ENCODE measurements around the gene TRIM66. TPM values are rescaled to one million over a fixed set of nuclear protein-coding genes. Genes with fewer than 3 reads are reported as not detected.

TRIM66 gene
- total RNA-seq, 1 donor from 2014 or later, result 4.0 TPM

- no peak for DNase-seq (ENCODE audit: low read depth in 2 of 2)
Measured at GRCh38 chr11:8661001-8661795, 21.3 kb downstream of the TRIM66 start.

DNA sequence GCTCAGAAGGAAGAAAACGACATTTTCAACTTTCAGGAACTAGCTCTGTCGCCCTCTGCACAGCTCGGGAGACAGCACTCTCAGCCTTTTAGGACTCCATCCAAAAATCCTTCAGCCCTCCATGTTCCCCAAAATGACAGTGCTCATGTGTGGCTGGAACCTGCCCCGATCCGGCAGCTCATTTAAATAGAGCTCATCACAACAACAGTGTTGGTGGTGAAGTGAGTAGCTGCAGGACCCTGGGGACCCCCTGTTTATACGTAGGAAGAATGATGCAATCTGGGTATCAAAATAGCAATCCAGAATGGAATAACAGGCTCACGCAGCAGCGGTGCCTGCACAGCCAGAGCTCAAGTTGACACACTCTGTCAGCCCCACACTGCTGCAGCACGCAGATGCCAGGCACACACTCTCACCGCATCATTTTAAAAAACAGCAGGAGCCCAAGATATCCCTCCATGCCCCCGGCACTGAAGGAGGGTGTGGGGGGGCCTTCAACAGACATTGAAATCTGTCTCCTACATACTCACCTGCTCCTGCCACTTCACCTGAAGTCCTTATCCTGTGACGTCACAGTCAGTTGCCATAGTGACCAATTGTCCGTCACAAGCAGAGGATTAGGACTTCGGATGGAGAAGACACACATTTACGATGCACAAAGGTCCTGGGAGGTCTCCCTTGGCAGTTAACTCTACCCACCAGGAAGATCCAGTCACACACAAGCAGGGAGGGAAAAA lies 24.0 kb downstream of the TRIM66 start:
- no peak for DNase-seq (ENCODE audit: low read depth in 2 of 2)

DNA sequence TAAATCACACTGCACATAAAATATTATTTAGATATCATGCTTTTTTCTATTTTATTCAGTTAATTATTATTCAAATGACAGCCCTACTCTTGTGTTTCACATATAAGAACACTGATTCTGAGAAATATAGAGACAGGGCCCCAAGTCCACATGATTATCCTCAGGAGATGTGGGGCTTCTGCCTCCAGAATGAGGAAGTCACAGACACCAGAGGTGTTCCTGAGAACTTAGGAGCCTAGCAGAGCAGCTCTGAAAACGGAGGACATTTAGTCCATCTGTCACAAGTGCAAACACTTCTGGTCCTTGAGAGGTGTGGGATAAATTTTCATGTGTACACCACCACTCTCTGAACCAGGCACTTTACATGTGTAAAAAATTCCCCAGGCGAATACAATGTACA lies 26.2 kb downstream of the TRIM66 start:
- no peak for DNase-seq (ENCODE audit: low read depth in 2 of 2)

DNA sequence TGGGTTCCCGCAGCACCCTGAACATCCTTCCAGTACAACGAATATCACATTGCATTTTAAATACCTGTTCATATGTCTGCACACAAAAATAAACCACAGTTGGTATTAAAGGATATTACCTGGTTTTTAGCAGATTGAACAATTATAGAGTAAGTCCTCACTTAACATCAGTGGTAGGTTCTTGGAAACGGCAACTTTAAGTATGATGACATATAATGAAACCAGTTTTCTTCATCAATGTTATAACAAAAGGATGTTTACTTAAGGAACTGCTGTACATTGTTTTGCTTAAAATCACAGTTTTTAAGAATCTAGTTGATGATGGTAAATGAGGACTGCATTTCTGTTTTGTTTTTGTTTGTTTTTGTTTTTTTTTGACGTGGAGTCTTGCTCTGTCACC lies 28.0 kb downstream of the TRIM66 start:
- no peak for DNase-seq (ENCODE audit: low read depth in 2 of 2)

GRCh38 chr11:8652140-8652539 lies 30.3 kb downstream of the TRIM66 start:
- DNase-seq (ENCODE audit: low read depth in 2 of 2), result peak in 1 of 2 donors; percentile 74

- DNase-seq (ENCODE audit: low read depth in 2 of 2), result peak in 1 of 2 donors; percentile 67
Measured at GRCh38 chr11:8650401-8650990, 32.0 kb downstream of the TRIM66 start.

DNA sequence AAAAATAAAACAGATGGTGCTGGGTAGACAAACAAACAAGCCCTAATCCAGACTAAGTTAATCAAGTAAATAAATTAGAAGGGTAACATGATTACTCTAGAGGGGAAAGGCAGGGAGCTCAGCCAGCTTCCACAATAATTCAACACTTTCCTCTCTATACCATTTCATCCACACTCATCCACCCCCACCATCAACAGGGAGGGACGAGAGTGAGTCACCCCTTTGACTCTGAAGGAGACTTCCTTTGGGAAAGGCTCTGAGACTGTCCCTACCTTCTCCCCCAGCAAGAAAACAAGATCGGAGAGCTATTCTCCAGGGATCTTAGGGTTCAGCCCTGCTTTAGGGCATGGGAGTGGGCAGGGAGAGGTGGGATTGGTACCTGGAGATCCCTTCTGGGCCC lies 33.1 kb downstream of the TRIM66 start:
- DNase-seq (ENCODE audit: low read depth in 2 of 2), result peak in 1 of 2 donors; percentile 68

DNA sequence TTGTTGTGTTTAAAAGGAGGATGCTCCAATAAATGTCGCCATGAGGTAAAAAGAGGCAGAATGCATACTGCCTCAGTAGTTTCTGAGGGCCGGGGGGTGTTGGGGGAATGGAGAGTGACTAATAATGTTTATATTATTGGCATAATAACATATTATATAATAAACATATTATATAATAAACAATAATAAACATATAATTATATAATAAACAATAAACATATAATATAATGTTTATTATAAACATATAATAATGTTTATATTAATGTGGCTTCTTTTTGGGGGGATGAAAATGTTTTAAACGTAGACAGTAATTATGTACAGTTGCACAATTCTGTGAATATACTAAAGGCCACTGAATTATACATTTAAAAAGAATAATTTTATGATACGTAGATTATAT lies 35.6 kb downstream of the TRIM66 start:
- DNase-seq (ENCODE audit: low read depth in 2 of 2), result no peak

GRCh38 chr11:8642196-8642841 lies 40.1 kb downstream of the TRIM66 start:
- DNase-seq (ENCODE audit: low read depth in 2 of 2), result no peak

- no peak for DNase-seq (ENCODE audit: low read depth in 2 of 2)
Measured at GRCh38 chr11:8641332-8641731, 41.1 kb downstream of the TRIM66 start.

GRCh38 chr11:8640267-8640906 lies 42.1 kb downstream of the TRIM66 start:
- DNase-seq (ENCODE audit: low read depth in 2 of 2), result no peak

- DNase-seq (ENCODE audit: low read depth in 2 of 2), result no peak
Measured at GRCh38 chr11:8639655-8640054, 42.8 kb downstream of the TRIM66 start.

DNA sequence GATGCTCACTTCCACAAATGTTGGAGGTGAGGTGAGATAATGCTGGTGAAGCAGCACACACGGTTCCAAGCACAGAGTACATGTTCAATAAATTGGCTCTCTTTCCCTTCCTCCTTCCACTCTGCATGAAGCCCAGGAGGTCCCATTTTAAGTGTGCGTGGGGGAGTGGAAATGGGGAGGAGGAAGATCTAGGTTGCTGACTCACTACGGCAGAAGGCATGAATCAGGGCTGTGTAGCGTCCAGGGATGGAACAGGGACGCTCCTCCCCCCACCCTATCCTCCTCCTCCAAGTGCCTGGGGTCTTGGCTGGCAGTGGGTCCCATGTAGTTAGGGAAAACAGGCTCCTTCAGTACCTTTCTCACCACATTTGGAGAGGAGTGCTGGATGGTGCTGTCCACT lies 44.2 kb downstream of the TRIM66 start:
- peak in 1 of 2 donors; percentile 11 for DNase-seq (ENCODE audit: low read depth in 2 of 2)

GRCh38 chr11:8636127-8636526 lies 46.3 kb downstream of the TRIM66 start:
- DNase-seq (ENCODE audit: low read depth in 2 of 2), result no peak

GRCh38 chr11:8634498-8634897 lies 48.0 kb downstream of the TRIM66 start:
- DNase-seq (ENCODE audit: low read depth in 2 of 2), result no peak

DNA sequence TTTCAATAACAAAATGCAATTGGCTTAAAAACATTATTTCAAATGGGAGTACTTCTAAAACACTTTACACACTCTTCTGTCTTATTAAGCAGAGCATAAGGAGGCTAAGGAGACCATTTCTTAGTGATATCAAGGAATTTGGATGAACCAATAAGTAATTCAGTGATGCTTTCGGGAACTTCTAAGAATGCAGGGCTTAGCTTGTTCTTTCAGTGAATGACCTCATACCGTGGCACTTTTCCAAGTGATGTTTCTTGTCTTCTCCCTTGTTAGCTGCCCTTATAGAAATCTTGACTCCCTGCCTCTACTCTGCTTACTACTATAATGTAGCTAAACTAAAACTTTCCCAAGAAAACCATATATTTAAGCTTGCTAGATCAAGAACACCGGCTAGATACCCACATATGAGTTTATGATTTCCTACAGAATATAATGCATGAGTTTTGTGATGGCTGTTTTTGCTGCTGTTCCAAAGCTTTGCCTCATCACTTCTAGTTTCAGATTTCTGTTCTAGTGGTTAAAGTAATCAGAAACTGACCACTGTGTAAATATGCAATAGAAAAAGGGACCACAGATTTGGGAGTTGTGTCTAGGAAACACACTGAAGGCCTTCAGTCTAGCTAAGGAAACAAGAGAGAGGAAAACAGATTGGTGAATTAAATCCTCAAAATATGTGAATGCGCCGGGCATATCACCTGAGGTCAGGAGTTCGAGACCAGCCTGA lies 50.9 kb downstream of the TRIM66 start:
- DNase-seq (ENCODE audit: low read depth in 2 of 2), result peak in 1 of 2 donors; percentile 60

- DNase-seq (ENCODE audit: low read depth in 2 of 2), result no peak
Measured at GRCh38 chr11:8624698-8625097, 57.8 kb downstream of the TRIM66 start.

GRCh38 chr11:8621147-8621546 lies 61.3 kb downstream of the TRIM66 start:
- DNase-seq (ENCODE audit: low read depth in 2 of 2), result no peak

- no peak for DNase-seq (ENCODE audit: low read depth in 2 of 2)
Measured at GRCh38 chr11:8617063-8617462, 65.4 kb downstream of the TRIM66 start.

- DNase-seq (ENCODE audit: low read depth in 2 of 2), result no peak
Measured at GRCh38 chr11:8615291-8616032, 67.0 kb downstream of the TRIM66 start.

All from lung microvascular endothelial cell (primary cell).